ENCODE results near the gene OR5AP2.
"Not testable (repeated sequence)": the region's sequence is repeated elsewhere in the genome, so short reads cannot be mapped to it uniquely, and the experiment has no call there.

Gene OR5AP2

GRCh38 chr11:56642339-56642738 lies at the start of gene OR5AP2:
Gene OR5AP2 (minus strand): TSS chr11:56642439. CDS start chr11:56642439, 0 bp downstream.
- in situ Hi-C loops (cut with MboI; ENCODE audit: low sequenced_read_pairs), result no loop called here

GRCh38 chr11:56691179-56691578 lies 48.9 kb upstream of the OR5AP2 start:
- in situ Hi-C loops (cut with MboI; ENCODE audit: low sequenced_read_pairs), result not testable (repeated sequence)

GRCh38 chr11:56688554-56689100 lies 46.4 kb upstream of the OR5AP2 start:
- in situ Hi-C loops (cut with MboI; ENCODE audit: low sequenced_read_pairs), result no loop called here

GRCh38 chr11:56670984-56671383 lies 28.7 kb upstream of the OR5AP2 start:
- in situ Hi-C loops (cut with MboI; ENCODE audit: low sequenced_read_pairs), result no loop called here

GRCh38 chr11:56663386-56663785 lies 21.1 kb upstream of the OR5AP2 start, which contains the start of gene OR5AR1:
Gene OR5AR1 (plus strand): TSS chr11:56663686. CDS start chr11:56663686, 0 bp downstream.
- in situ Hi-C loops (cut with MboI; ENCODE audit: low sequenced_read_pairs), result no loop called here

GRCh38 chr11:56659755-56660154 lies 17.5 kb upstream of the OR5AP2 start:
- in situ Hi-C loops (cut with MboI; ENCODE audit: low sequenced_read_pairs), result no loop called here

- in situ Hi-C loops (cut with MboI; ENCODE audit: low sequenced_read_pairs), result no loop called here
Measured at GRCh38 chr11:56637500-56637899, 4.7 kb downstream of the OR5AP2 start.

- in situ Hi-C loops (cut with MboI; ENCODE audit: low sequenced_read_pairs), result no loop called here
Measured at GRCh38 chr11:56636861-56637260, 5.4 kb downstream of the OR5AP2 start.

GRCh38 chr11:56632329-56632728 lies 9.9 kb downstream of the OR5AP2 start:
- in situ Hi-C loops (cut with MboI; ENCODE audit: low sequenced_read_pairs), result no loop called here

GRCh38 chr11:56625946-56626345 lies 16.3 kb downstream of the OR5AP2 start:
- in situ Hi-C loops (cut with MboI; ENCODE audit: low sequenced_read_pairs), result no loop called here

GRCh38 chr11:56624661-56625110 lies 17.6 kb downstream of the OR5AP2 start:
- in situ Hi-C loops (cut with MboI; ENCODE audit: low sequenced_read_pairs), result no loop called here

GRCh38 chr11:56611174-56611573 lies 31.1 kb downstream of the OR5AP2 start:
- in situ Hi-C loops (cut with MboI; ENCODE audit: low sequenced_read_pairs), result no loop called here

GRCh38 chr11:56592088-56592717 lies 50.0 kb downstream of the OR5AP2 start:
- in situ Hi-C loops (cut with MboI; ENCODE audit: low sequenced_read_pairs), result not testable (repeated sequence)

Data from HL-60/S4 (cell line).